ENCODE data around the gene KLK7. TPM values are rescaled to one million over a fixed set of nuclear protein-coding genes. Genes with fewer than 3 reads are reported as not detected.

The KLK7 gene
- total and polyA plus RNA-seq, 10 of the 15 experiments (the other 5 are each of a cell fraction or from before 2014, with no cell fraction given), result not detected

GRCh38 chr19:51010066-51010795, 26.5 kb upstream of the KLK7 start (continued):
- TF ChIP-seq PRDM15 (CRISPR knock-in tag; IDR thresholded peaks at IDR 0.05) (no peak), MYC (IDR thresholded peaks at IDR 0.05; ENCODE audit: insufficient read depth, insufficient read length, insufficient replicate concordance, low read length, severe bottlenecking) (no peak), ATF3 (IDR thresholded peaks at IDR 0.05; ENCODE audit: borderline replicate concordance, extremely low read depth, low read depth, low read length) (no peak), E4F1 (IDR thresholded peaks at IDR 0.05; ENCODE audit: borderline replicate concordance, partially characterized antibody) (no peak), SMC3 (IDR thresholded peaks at IDR 0.05; ENCODE audit: borderline replicate concordance, low read length) (no peak)
